Endothelial cell of umbilical vein (primary cell): ENCODE measurements around the gene SORT1. TPM values are rescaled to one million over a fixed set of nuclear protein-coding genes. Genes with fewer than 3 reads are reported as not detected.

Experiments used
- BruUV-seq: library from RNA; stranded (reverse); fragments of 400-500 nt; replicated peaks from 2 replicates; lab custom pipeline; 2021; lab: Mats Ljungman, UMichigan
- CTCF ChIA-PET: fragments of 300-600, 350-600 bp; sonication (Branson Sonifier 250); formaldehyde crosslinking; loops from one replicate; lab custom pipeline; 2021; ENCODE audit warnings: antibody characterized with exemption, inconsistent platforms; lab: Charles Lee
- POLR2A ChIA-PET: fragments of 300-600, 350-600 bp; sonication (Branson Sonifier 250); formaldehyde crosslinking; loops from one replicate; lab custom pipeline; 2021; ENCODE audit warnings: antibody characterized with exemption, inconsistent platforms; lab: Charles Lee
- DNase-seq: peaks from one replicate; pipeline ENCODE4 v3.0.0-alpha.2; 2011; ENCODE audit warnings: low read depth, low spot score
- FAIRE-seq: peaks from 2 replicates; lab custom pipeline; 2011; peaks lifted over from hg19 to GRCh38; lab: Jason Lieb, UNC
- H2AFZ ChIP-seq: 2 replicates; pipeline ENCODE4 v1.6.0; 2012; ENCODE audit warnings: low read depth, low read length, control low read depth, inconsistent platforms
- H3K27ac ChIP-seq: 2 replicates; pipeline ENCODE4 v1.5.1; 2011; ENCODE audit warnings: low read depth, mild to moderate bottlenecking, control low read depth, low read length, moderate library complexity; ENCODE audit not compliant: insufficient read depth
- H3K27me3 ChIP-seq, 2 experiments: 2 replicates each; pipeline versions ENCODE4 v1.6.0 to v1.6.1; 2011; ENCODE audit warnings: low read length in 2 of 2, mixed read lengths in 1 of 2; ENCODE audit not compliant: control insufficient read depth in 2 of 2, insufficient read depth in 2 of 2
- H3K36me3 ChIP-seq, 2 experiments: 2 replicates in 1 of 2; 3 replicates in 1 of 2; pipeline ENCODE4 v1.5.1; 2011; ENCODE audit warnings: low read length in 2 of 2, mild to moderate bottlenecking in 1 of 2, moderate library complexity in 1 of 2; ENCODE audit not compliant: control insufficient read depth in 2 of 2, insufficient read depth in 2 of 2; ENCODE audit errors: extremely low read depth in 1 of 2
- H3K4me1 ChIP-seq: 3 replicates; pipeline ENCODE4 v1.5.1; 2011; ENCODE audit warnings: mild to moderate bottlenecking, low read length; ENCODE audit not compliant: control insufficient read depth, insufficient read depth; ENCODE audit errors: extremely low read depth
- H3K4me2 ChIP-seq: 2 replicates; pipeline ENCODE4 v1.6.1; 2011; ENCODE audit warnings: low read length, control low read depth, mixed read lengths; ENCODE audit not compliant: insufficient read depth
- H3K4me3 ChIP-seq, 3 experiments: fragments of 200-600 bp in 1 of 3; sonication (generic), shearing (Covaris generic) in 1 of 3; replicated peaks in 1 of 3; 2 replicates each; pipeline ENCODE4 v1.5.1; 2011 to 2016; ENCODE audit warnings: control low read depth in 3 of 3, low read length in 3 of 3, mild to moderate bottlenecking in 2 of 3, inconsistent platforms in 1 of 3, low read depth in 1 of 3, moderate library complexity in 1 of 3; ENCODE audit not compliant: insufficient read depth in 1 of 3
- H3K79me2 ChIP-seq: 2 replicates; pipeline ENCODE4 v1.6.0; 2012; ENCODE audit warnings: low read length, inconsistent platforms; ENCODE audit not compliant: control insufficient read depth, insufficient read depth
- H3K9ac ChIP-seq: replicated peaks from 2 replicates; pipeline ENCODE3; 2011; ENCODE audit warnings: low read length, control low read depth; ENCODE audit not compliant: insufficient read depth; ENCODE audit errors: extremely low read depth
- H3K9me1 ChIP-seq: replicated peaks from 3 replicates; pipeline ENCODE4 v1.6.0; 2011; ENCODE audit warnings: mild to moderate bottlenecking, low read length; ENCODE audit not compliant: control insufficient read depth, insufficient read depth; ENCODE audit errors: extremely low read depth
- H3K9me3 ChIP-seq: replicated peaks from 2 replicates; pipeline ENCODE4 v1.5.1; 2012; ENCODE audit warnings: low read length, inconsistent platforms; ENCODE audit not compliant: control insufficient read depth, insufficient read depth
- H4K20me1 ChIP-seq: replicated peaks from 2 replicates; pipeline ENCODE3; 2011; ENCODE audit warnings: mild to moderate bottlenecking, low read length; ENCODE audit not compliant: control insufficient read depth, insufficient read depth; ENCODE audit errors: extremely low read depth
- CTCF ChIP-seq, 2 donors: IDR thresholded peaks; 1 replicate in 1 of 2; 2 replicates in 1 of 2; pipeline ENCODE4 v1.5.1; 2011; ENCODE audit warnings: low read length in 2 of 2, mild to moderate bottlenecking in 2 of 2, moderate library complexity in 2 of 2, control low read depth in 1 of 2, inconsistent platforms in 1 of 2, low read depth in 1 of 2; ENCODE audit not compliant: insufficient read depth in 1 of 2; ENCODE audit errors: extremely low read depth in 1 of 2
- EZH2 ChIP-seq: IDR thresholded peaks from 2 replicates; pipeline ENCODE4 v1.6.1; 2012; ENCODE audit warnings: borderline replicate concordance, low read depth, mild to moderate bottlenecking, moderate library complexity, low read length, inconsistent platforms; ENCODE audit not compliant: severe bottlenecking
- FOS ChIP-seq: IDR thresholded peaks from 2 replicates; pipeline ENCODE4 v1.6.1; 2011; ENCODE audit warnings: mild to moderate bottlenecking, low read length, moderate library complexity, borderline replicate concordance; ENCODE audit not compliant: insufficient read depth
- GATA2 ChIP-seq: IDR thresholded peaks from 2 replicates; pipeline ENCODE4 v1.7.0; 2011; ENCODE audit warnings: low read depth, mild to moderate bottlenecking, moderate library complexity, mixed read lengths, low read length; ENCODE audit not compliant: insufficient read length, insufficient read depth
- JUN ChIP-seq: IDR thresholded peaks from 2 replicates; pipeline ENCODE4 v1.6.1; 2011; ENCODE audit warnings: borderline replicate concordance, low read depth; ENCODE audit not compliant: insufficient read length, insufficient read depth
- MYC ChIP-seq: IDR thresholded peaks from one replicate; pipeline ENCODE4 v1.6.1; 2011; ENCODE audit warnings: mild to moderate bottlenecking, low read depth, low read length
- POLR2A ChIP-seq: IDR thresholded peaks from 2 replicates; pipeline ENCODE4 v1.6.1; 2012; ENCODE audit warnings: low read depth, mild to moderate bottlenecking, control low read depth, low read length
- POLR2AphosphoS5 ChIP-seq: IDR thresholded peaks from 2 replicates; pipeline ENCODE4 v1.6.1; 2012; ENCODE audit warnings: low read depth, mild to moderate bottlenecking, control low read depth, low read length, moderate library complexity; ENCODE audit not compliant: insufficient read depth
- dilution Hi-C: fragments of 300-500 bp; cut with MboI; formaldehyde crosslinking; loops from one replicate; pipeline ENCODE4 v1.15.0; 2019; ENCODE audit warnings: low sequenced_read_pairs; ENCODE audit not compliant: extremely low pct_ligation_motif_present
- intact Hi-C: fragments of 100-400 bp; cut with micrococcal nuclease; formaldehyde crosslinking; loops from one replicate; pipeline ENCODE4 v1.10.0; 2022
- polyA plus RNA-seq, 4 experiments: library from polyadenylated mRNA; depleted of rRNA in 3 of 4; stranded (reverse) in 3 of 4; unstranded in 1 of 4; fragments of >200 nt; gene quantifications; 2 replicates each; pipeline versions ENCODE4 v1.2.1 to v1.2.3, GENCODE V29; 2011 to 2012; ENCODE audit warnings: missing spikeins in 1 of 4
- total RNA-seq: library from RNA; stranded (reverse); gene quantifications from 2 replicates; pipeline ENCODE4 v1.2.3, GENCODE V29; 2021
- TF ChIP-seq, protein P1 (sequence below): IDR thresholded peaks from 2 replicates; pipeline ENCODE4 v1.6.1; 2011; ENCODE audit not compliant: insufficient read depth, insufficient read length

The SORT1 gene
- total and polyA plus RNA-seq, 2 donors (not counting 3 experiments of a cell fraction or from before 2014, with no cell fraction given), result 6.8 to 17.8 TPM

- no peaks in the 10 kb centered on the region for H3K9me1 ChIP-seq
- H3K27ac ChIP-seq, result no peak overlapping the region
- BruUV-seq, result no TSS peak
- H3K36me3 ChIP-seq, result no peaks in the 10 kb centered on the region
- DNase-seq (no peak), FAIRE-seq (no peak)
- peaks cover 0 to 3% of the 10 kb centered on the region in 2 experiments for H3K27me3 ChIP-seq
- CTCF ChIA-PET, result interaction anchor here (1.5 kb wide), 1 partner anchor 11 kb away, joined by 4 read pairs; no protein-coding TSS in a partner anchor
- intact Hi-C loops (no loop called here), dilution Hi-C loops (no loop called here)
- no peak for TF ChIP-seq GATA2
- no peak for TF ChIP-seq CTCF (IDR thresholded peaks at IDR 0.05; ENCODE audit: extremely low read depth in 1 of 2, insufficient read depth in 1 of 2, low read depth in 1 of 2, low read length in 2 of 2)
- no peak for TF ChIP-seq FOS
- no peak for TF ChIP-seq EZH2
- no peak for TF ChIP-seq MYC
- TF ChIP-seq JUN, result no peak
- TF ChIP-seq, protein P1, sequence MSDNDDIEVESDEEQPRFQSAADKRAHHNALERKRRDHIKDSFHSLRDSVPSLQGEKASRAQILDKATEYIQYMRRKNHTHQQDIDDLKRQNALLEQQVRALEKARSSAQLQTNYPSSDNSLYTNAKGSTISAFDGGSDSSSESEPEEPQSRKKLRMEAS, result no peak
- no peak for TF ChIP-seq POLR2AphosphoS5
- TF ChIP-seq POLR2A, result no peak
- no peaks in the 10 kb centered on the region for H4K20me1 ChIP-seq
- H3K4me2 ChIP-seq, result no peak overlapping the region
- H3K79me2 ChIP-seq, result no peaks in the 10 kb centered on the region
- POLR2A ChIA-PET, result no interaction called here
- no peaks in the 10 kb centered on the region for H3K9me3 ChIP-seq
- H3K9ac ChIP-seq, result no peak overlapping the region
- H3K4me3 ChIP-seq, result no peak overlapping the region
- no peaks in the 10 kb centered on the region for H3K4me1 ChIP-seq
- H2AFZ ChIP-seq, result no peak overlapping the region
Observed at GRCh38 chr1:109383087-109383779, 14.5 kb downstream of the SORT1 start.
